Coronary artery (tissue), 2 donors: Measurements from ENCODE around the gene REV3L.
A peak's percentile ranks its signal among the peaks of the same experiment; 100 is the strongest.
"Not testable (repeated sequence)": the region's sequence is repeated elsewhere in the genome, so short reads cannot be mapped to it uniquely, and the experiment has no call there.

Experiments
- DNase-seq: peaks from one replicate; pipeline ENCODE4 v3.0.0-alpha.2; 2017; ENCODE audit warnings: low spot score
- H3K27ac ChIP-seq, 2 donors: fragments of 200-600 bp; sonication (generic); one replicate each; pipeline ENCODE4 v1.5.1; 2016 to 2019
- H3K4me3 ChIP-seq: fragments of 200-600 bp; sonication (generic); 2 replicates; pipeline ENCODE4 v1.5.1; 2016; ENCODE audit warnings: mild to moderate bottlenecking, moderate library complexity
- CTCF ChIP-seq: fragments of 200-600 bp; sonication (generic); IDR thresholded peaks from one replicate; pipeline ENCODE4 v1.5.1; 2019; ENCODE audit warnings: antibody characterized with exemption

REV3L gene

GRCh38 chr6:111260570-111261298, 222.3 kb downstream of the REV3L start:
- no peak for DNase-seq
- no peak overlapping the region for H3K27ac ChIP-seq
- no peak for TF ChIP-seq CTCF
- H3K4me3 ChIP-seq = peak overlapping the region; percentile 89

- H3K27ac ChIP-seq = peak overlapping the region; percentile 78 to 91
- peak overlapping the region; percentile 89 for H3K4me3 ChIP-seq
- peak; percentile 93 for TF ChIP-seq CTCF
- DNase-seq = peak; percentile 99
Observed at GRCh38 chr6:111259089-111259831, 223.8 kb downstream of the REV3L start.

GRCh38 chr6:111258615-111259088, 224.4 kb downstream of the REV3L start:
- DNase-seq = no peak
- Histone ChIP-seq H3K27ac (peak overlapping the region in 1 of 2 donors; percentile 91), H3K4me3 (peak overlapping the region; percentile 89)
- no peak for TF ChIP-seq CTCF

GRCh38 chr6:111258010-111258409, 225.0 kb downstream of the REV3L start:
- no peak for DNase-seq
- Histone ChIP-seq H3K27ac (no peak overlapping the region), H3K4me3 (no peak overlapping the region)
- TF ChIP-seq CTCF = no peak

GRCh38 chr6:111256646-111257045, 226.4 kb downstream of the REV3L start:
- H3K27ac ChIP-seq = no peak overlapping the region
- DNase-seq = no peak
- no peak overlapping the region for H3K4me3 ChIP-seq
- TF ChIP-seq CTCF = no peak

GRCh38 chr6:111255838-111256237, 227.2 kb downstream of the REV3L start:
- H3K27ac ChIP-seq, DNase-seq, H3K4me3 ChIP-seq: not testable (repeated sequence)

- Histone ChIP-seq H3K27ac (no peak overlapping the region), H3K4me3 (no peak overlapping the region)
- TF ChIP-seq CTCF = no peak
- DNase-seq = no peak
Observed at GRCh38 chr6:111254779-111255166, 228.2 kb downstream of the REV3L start.
